ENCODE results near the gene PRSS2. TPM values are rescaled to one million over a fixed set of nuclear protein-coding genes. Genes with fewer than 3 reads are reported as not detected.

PRSS2 gene
- total and polyA plus RNA-seq, 2 experiments from 2014 or later: 94.7 to 241 TPM

- H3K4me3 ChIP-seq: no peak overlapping the region
- H3K79me2 ChIP-seq: no peaks in the 10 kb centered on the region
- no peaks in the 10 kb centered on the region for H3K36me3 ChIP-seq (replicated peaks; ENCODE audit: insufficient read depth, low read depth)
- no peak overlapping the region for H3K27ac ChIP-seq
- H3K4me1 ChIP-seq (ENCODE audit: insufficient read depth): peaks cover 19% of the 10 kb centered on the region
- no peak overlapping the region for H2AFZ ChIP-seq
- H4K20me1 ChIP-seq (ENCODE audit: insufficient read depth, poor library complexity, severe bottlenecking): no peaks in the 10 kb centered on the region
- no peak overlapping the region for H3K4me2 ChIP-seq
- DNase-seq (ENCODE audit: low spot score): no peak
- TF ChIP-seq CTCF (IDR thresholded peaks at IDR 0.05; ENCODE audit: poor library complexity) (no peak), EZH2phosphoT487 (IDR thresholded peaks at IDR 0.05; ENCODE audit: low read depth, severe bottlenecking, unreplicated experiment) (no peak), EZH2 (IDR thresholded peaks at IDR 0.05; ENCODE audit: borderline replicate concordance) (no peak)
- no peaks in the 10 kb centered on the region for H3K9me2 ChIP-seq (replicated peaks; ENCODE audit: insufficient read depth)
- 24% methylated on average over 3 of the region's 3 CpGs for WGBS (ENCODE audit: low lambda C conversion rate, missing lambda C conversion rate)
- H3K27me3 ChIP-seq: peaks cover 64% of the 10 kb centered on the region
- H3K9me3 ChIP-seq (ENCODE audit: low read depth): no peaks in the 10 kb centered on the region
Measured at GRCh38 chr7:142799437-142799835, 28.7 kb downstream of the PRSS2 start.

GRCh38 chr7:142800088-142800487 lies 29.3 kb downstream of the PRSS2 start:
- no peak for DNase-seq (ENCODE audit: low spot score)
- H3K27me3 ChIP-seq: peaks cover 57% of the 10 kb centered on the region
- WGBS (ENCODE audit: low lambda C conversion rate, missing lambda C conversion rate): 90% methylated on average over 1 of the region's 1 CpG
- no peak overlapping the region for H3K4me3 ChIP-seq
- peaks cover 19% of the 10 kb centered on the region for H3K4me1 ChIP-seq (ENCODE audit: insufficient read depth)
- H3K79me2 ChIP-seq: no peaks in the 10 kb centered on the region
- H3K9me3 ChIP-seq (ENCODE audit: low read depth): no peaks in the 10 kb centered on the region
- H3K27ac ChIP-seq: no peak overlapping the region
- TF ChIP-seq EZH2phosphoT487 (IDR thresholded peaks at IDR 0.05; ENCODE audit: low read depth, severe bottlenecking, unreplicated experiment) (no peak), CTCF (IDR thresholded peaks at IDR 0.05; ENCODE audit: poor library complexity) (no peak)
- H3K4me2 ChIP-seq: no peak overlapping the region
- H4K20me1 ChIP-seq (ENCODE audit: insufficient read depth, poor library complexity, severe bottlenecking): no peaks in the 10 kb centered on the region
- no peaks in the 10 kb centered on the region for H3K9me2 ChIP-seq (replicated peaks; ENCODE audit: insufficient read depth)
- no peak overlapping the region for H2AFZ ChIP-seq
- H3K36me3 ChIP-seq (replicated peaks; ENCODE audit: insufficient read depth, low read depth): no peaks in the 10 kb centered on the region

- Histone ChIP-seq H3K9me3 (ENCODE audit: low read depth) (no peaks in the 10 kb centered on the region), H3K36me3 (replicated peaks; ENCODE audit: insufficient read depth, low read depth) (no peaks in the 10 kb centered on the region), H3K4me1 (ENCODE audit: insufficient read depth) (peaks cover 19% of the 10 kb centered on the region), H3K4me3 (no peak overlapping the region), H3K4me2 (no peak overlapping the region), H2AFZ (no peak overlapping the region), H3K27ac (no peak overlapping the region), H3K79me2 (no peaks in the 10 kb centered on the region), H3K9me2 (replicated peaks; ENCODE audit: insufficient read depth) (no peaks in the 10 kb centered on the region), H3K27me3 (peaks cover 52% of the 10 kb centered on the region), H4K20me1 (ENCODE audit: insufficient read depth, poor library complexity, severe bottlenecking) (no peaks in the 10 kb centered on the region)
- DNase-seq (ENCODE audit: low spot score): no peak
- 89% methylated on average over 7 of the region's 7 CpGs for WGBS (ENCODE audit: low lambda C conversion rate, missing lambda C conversion rate)
- TF ChIP-seq EZH2phosphoT487 (IDR thresholded peaks at IDR 0.05; ENCODE audit: low read depth, severe bottlenecking, unreplicated experiment): no peak
- no peak for TF ChIP-seq EZH2 (IDR thresholded peaks at IDR 0.05; ENCODE audit: borderline replicate concordance)
- no peak for TF ChIP-seq CTCF (IDR thresholded peaks at IDR 0.05; ENCODE audit: poor library complexity)
Measured at GRCh38 chr7:142800699-142801260, 30.0 kb downstream of the PRSS2 start.

Data from hepatocyte (in vitro differentiated cells).